GM12874 (cell line): ENCODE results near the gene NRXN3.

Experiments
- TF ChIP-seq, protein P1 (sequence below): IDR thresholded peaks from 2 replicates; pipeline ENCODE4 v1.5.1; 2011; ENCODE audit warnings: low read depth, mild to moderate bottlenecking, control low read depth, low read length, moderate library complexity; ENCODE audit not compliant: insufficient read depth

The NRXN3 gene

DNA sequence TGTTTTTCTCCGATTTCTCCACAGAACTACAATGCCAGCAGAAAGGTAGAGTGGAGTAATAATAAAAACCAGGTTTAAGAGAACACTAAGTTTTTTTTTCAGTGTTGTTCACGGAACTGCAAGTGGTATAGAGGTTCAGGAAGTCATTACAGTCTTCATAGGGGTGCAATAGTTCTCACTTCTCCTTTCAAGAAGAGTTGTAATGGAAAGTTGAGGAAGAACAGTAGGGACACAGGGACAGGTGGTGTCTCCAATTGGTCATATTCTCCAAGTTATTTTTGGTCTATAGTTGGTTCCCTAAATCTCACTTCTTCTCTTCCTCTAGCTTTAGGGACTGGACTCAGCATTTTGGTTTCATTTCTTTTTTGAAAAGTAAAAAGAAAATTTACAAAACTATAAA is 894.0 kb downstream of the NRXN3 start:
- TF ChIP-seq, protein P1, sequence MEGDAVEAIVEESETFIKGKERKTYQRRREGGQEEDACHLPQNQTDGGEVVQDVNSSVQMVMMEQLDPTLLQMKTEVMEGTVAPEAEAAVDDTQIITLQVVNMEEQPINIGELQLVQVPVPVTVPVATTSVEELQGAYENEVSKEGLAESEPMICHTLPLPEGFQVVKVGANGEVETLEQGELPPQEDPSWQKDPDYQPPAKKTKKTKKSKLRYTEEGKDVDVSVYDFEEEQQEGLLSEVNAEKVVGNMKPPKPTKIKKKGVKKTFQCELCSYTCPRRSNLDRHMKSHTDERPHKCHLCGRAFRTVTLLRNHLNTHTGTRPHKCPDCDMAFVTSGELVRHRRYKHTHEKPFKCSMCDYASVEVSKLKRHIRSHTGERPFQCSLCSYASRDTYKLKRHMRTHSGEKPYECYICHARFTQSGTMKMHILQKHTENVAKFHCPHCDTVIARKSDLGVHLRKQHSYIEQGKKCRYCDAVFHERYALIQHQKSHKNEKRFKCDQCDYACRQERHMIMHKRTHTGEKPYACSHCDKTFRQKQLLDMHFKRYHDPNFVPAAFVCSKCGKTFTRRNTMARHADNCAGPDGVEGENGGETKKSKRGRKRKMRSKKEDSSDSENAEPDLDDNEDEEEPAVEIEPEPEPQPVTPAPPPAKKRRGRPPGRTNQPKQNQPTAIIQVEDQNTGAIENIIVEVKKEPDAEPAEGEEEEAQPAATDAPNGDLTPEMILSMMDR = no peak

DNA sequence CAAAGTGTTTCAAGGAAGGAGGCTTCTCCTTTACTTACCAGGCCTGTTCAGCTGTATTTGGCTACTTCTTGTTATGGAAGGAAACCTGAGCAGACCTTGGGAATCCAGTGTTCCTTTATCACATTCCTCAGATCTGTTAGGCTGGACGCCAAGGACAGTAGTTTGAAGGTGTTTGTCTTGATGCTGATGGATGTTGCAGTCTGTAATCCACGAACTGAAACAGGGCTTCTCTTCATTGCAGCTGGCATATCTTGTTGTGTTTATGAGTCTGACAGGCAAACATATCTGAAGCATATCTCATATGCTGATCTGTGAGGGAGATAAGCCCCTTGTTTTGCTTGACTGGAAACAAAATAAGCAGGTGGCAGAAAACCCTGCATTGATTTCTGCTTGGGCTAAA is 904.3 kb downstream of the NRXN3 start:
- TF ChIP-seq, protein P1 = no peak

DNA sequence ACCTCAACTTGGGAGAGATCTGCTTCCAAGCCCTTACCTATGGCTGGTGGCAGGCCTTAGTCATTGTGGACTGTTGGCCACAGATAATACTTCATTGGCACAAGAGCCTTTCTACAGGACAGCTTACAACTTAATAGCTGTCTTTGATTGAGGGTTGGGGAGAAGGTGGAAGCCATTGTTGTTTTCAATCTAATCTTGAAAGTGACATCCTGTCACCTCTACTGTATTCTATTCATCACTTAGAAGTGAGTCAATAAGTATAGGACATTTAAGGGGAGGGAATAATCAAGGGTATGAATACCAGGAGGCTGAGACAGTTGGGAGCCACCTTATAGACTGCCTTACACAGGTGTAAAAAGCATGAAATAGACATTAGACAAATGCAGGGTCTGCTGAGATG is 906.3 kb downstream of the NRXN3 start:
- TF ChIP-seq, protein P1 = no peak

DNA sequence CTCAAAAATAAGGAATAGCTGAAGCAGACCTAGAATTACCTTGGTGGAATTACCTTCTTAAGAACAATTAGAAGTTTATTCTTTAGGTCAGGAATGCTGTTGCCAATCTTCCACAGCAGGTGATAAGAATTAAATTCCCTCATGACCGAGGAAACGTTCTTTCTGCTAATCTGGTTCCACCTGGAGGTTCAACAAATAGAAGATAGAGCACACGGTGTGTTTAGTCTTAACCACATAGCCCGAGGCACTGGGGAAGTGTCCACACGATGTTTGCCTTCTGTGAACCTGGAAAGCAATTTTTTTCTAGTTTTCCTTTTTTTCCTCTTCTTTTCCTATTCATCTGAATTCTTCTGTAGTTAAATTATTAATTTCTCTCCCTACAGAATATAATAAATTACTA is 906.9 kb downstream of the NRXN3 start:
- TF ChIP-seq, protein P1 = no peak

DNA sequence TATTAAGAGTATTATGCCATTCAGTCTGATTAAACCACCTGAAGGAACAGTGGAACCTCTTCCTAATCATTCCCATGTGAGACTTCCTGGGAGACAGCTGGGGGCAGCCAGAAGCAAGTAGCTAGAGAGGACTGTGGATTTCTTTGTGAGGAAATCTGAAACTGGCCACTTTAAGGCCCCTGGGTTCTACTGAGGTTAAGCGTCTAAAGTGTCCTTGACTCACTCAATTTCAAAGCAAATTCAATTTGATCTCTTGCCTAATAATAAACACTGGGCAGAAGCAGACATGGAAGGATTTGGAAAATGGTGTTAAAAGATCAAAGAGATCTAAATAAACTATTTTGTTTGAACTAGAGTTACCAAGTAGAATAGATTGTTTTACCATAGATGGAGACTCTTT is 909.9 kb downstream of the NRXN3 start:
- TF ChIP-seq, protein P1 = no peak

DNA sequence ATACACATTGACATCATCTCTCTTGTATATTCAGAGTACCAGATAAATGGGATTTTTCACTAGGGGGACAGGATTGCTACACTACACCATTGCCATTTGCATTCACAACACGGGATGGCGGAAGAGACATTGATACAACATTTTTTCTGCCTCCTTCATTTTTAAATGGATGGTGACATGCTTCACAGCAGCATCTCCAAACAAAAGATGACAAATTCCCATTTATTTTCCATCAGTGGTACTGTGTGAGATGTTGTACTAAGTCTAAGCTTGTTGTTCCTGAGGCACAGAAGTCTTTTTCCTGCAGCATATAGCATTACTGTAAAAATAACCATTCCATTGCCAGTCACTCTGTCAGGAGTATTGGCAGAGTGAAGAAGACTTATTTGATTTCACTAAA is 912.7 kb downstream of the NRXN3 start:
- TF ChIP-seq, protein P1 = no peak

DNA sequence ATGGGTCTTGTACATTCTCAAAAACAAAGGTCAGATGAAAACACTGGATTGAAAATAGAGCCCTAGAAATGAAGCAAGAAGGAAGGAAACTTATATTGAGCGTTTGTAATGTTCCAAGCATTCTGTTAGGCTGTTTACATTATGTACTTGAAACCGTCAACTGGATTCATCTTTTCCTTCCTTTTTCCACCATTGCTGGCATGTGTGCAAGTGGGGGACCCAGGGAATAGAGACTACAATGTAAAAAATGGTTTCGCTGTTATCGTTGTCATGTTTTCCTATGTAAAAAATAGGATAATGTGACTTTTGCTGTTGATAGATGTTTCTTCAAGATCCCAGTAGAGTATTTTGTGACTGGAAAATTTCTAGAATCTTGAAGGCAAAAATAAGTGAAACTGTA is 913.2 kb downstream of the NRXN3 start:
- TF ChIP-seq, protein P1 = no peak

DNA sequence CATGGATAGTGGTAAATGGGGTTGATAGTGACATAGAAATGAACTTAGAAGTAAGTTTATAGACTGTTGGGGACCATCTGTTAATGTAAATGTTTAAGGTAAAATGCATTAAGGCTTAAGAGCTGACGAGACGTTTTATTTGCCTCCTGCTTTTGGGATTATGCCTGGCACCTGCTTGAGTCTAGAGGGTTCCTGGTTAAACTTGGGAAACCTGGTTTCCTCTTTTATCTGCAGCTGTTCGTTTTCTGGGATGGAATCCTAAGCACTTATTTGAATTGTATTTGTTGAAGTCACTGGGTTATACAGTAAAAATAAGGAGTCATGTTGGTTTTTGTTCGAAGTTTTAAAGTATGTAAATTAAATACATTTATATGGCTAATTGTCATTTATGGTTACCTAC is 914.7 kb downstream of the NRXN3 start:
- TF ChIP-seq, protein P1 = no peak
